GM21360 (cell line): Measurements from ENCODE around the gene PCDHGB7.
"Not testable (repeated sequence)": the region's sequence is repeated elsewhere in the genome, so short reads cannot be mapped to it uniquely, and the experiment has no call there.

Experiments used
- ATAC-seq: cut with Tn5 transposase; IDR thresholded peaks from one replicate; pipeline ENCODE4 v1.9.1; 2021; ENCODE audit warnings: mild to moderate bottlenecking, moderate library complexity; ENCODE audit not compliant: unreplicated experiment

The PCDHGB7 gene

GRCh38 chr5:141422742-141423291, 5.3 kb downstream of the PCDHGB7 start:
- ATAC-seq = no peak

DNA sequence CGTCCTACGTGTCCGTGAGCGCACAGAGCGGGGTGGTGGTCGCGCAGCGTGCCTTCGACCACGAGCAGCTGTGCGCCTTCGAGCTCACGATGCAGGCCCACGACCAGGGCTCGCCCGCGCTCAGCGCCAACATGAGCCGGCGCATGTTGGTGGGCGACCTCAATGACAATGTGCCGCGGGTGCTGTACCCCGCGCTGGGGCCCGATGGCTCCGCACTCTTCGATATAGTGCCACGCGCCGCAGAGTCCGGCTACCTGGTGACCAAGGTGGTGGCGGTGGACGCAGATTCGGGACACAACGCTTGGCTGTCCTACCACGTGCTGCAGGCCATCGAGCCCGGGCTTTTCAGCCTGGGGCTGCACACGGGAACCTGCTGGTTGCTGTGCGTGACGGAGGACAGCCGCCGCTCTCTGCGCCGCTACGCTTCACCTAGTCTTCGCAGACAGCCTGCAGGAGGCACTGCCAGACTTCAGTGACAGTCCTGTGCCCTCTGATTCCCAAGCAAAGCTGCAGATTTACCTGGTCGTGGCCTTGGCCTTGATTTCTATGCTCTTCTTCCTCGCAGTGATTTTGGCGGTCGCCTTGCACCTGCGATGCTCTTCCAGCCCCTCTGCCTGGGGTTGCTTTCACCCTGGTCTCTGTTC, 10.4 kb downstream of the PCDHGB7 start:
- no peak for ATAC-seq

DNA sequence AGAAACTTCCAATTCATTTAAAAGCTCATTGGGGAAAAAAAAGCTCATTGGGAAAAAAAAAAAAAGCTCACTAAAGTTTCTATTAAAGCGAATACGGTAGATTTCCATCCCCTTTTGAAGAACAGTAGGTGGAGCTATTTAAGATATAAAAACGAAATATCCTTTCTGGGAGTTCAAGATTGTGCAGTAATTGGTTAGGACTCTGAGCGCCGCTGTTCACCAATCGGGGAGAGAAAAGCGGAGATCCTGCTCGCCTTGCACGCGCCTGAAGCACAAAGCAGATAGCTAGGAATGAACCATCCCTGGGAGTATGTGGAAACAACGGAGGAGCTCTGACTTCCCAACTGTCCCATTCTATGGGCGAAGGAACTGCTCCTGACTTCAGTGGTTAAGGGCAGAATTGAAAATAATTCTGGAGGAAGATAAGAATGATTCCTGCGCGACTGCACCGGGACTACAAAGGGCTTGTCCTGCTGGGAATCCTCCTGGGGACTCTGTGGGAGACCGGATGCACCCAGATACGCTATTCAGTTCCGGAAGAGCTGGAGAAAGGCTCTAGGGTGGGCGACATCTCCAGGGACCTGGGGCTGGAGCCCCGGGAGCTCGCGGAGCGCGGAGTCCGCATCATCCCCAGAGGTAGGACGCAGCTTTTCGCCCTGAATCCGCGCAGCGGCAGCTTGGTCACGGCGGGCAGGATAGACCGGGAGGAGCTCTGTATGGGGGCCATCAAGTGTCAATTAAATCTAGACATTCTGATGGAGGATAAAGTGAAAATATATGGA, 13.0 kb downstream of the PCDHGB7 start, which contains the start of gene PCDHGA12:
TSS of gene PCDHGA12 (plus strand) at position 176 of the 782 bp plus-strand sequence. CDS start at position 429, 253 bp downstream.
- ATAC-seq = peak; percentile 93

DNA sequence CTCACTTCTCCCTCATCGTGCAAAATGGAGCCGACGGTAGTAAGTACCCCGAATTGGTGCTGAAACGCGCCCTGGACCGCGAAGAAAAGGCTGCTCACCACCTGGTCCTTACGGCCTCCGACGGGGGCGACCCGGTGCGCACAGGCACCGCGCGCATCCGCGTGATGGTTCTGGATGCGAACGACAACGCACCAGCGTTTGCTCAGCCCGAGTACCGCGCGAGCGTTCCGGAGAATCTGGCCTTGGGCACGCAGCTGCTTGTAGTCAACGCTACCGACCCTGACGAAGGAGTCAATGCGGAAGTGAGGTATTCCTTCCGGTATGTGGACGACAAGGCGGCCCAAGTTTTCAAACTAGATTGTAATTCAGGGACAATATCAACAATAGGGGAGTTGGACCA, 13.8 kb downstream of the PCDHGB7 start:
- peak; percentile 47 for ATAC-seq

GRCh38 chr5:141432308-141432707, 14.8 kb downstream of the PCDHGB7 start:
- ATAC-seq = not testable (repeated sequence)

- ATAC-seq = not testable (repeated sequence)
Observed at GRCh38 chr5:141432726-141433125, 15.2 kb downstream of the PCDHGB7 start.

DNA sequence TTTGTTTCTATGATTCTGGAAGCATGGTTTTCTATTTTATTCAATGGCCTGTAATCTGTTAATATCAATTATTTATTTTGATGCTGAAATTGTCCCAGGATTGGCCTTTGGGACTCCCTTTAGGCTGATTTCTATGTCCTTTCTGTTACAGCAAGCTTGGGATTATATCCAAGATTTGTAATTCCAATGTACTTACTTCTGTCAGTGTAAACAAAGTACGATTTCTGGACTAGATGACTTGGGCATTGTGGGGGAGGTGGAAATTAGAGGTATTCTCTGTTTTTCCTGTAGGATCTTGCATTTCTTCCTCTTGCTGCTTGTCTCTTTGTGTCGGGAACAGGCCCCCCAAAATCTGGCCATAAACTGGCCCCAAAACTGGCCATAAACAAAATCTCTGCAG, 16.5 kb downstream of the PCDHGB7 start:
- ATAC-seq = no peak

- ATAC-seq = no peak
Observed at GRCh38 chr5:141437221-141437620, 19.7 kb downstream of the PCDHGB7 start.

- no peak for ATAC-seq
Observed at GRCh38 chr5:141439411-141440141, 22.1 kb downstream of the PCDHGB7 start.

DNA sequence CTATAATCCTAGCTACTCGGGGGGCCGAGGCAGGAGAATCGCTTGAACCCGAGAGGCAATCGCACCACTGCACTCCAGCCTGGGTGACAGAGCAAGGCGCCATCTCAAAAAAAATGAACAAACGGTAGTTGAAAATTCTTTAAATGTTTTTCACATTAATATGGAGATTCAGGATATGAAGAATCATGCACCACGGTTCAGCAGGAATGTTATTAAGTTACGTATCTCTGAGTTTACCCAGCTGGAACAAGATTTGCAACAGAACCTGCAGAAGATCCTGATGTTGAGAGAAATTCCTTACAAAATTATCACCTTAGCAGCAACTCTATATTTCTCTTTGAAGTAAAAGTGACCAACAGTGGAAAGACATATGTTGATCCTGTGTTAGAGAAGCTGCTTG, 22.9 kb downstream of the PCDHGB7 start:
- ATAC-seq = no peak

DNA sequence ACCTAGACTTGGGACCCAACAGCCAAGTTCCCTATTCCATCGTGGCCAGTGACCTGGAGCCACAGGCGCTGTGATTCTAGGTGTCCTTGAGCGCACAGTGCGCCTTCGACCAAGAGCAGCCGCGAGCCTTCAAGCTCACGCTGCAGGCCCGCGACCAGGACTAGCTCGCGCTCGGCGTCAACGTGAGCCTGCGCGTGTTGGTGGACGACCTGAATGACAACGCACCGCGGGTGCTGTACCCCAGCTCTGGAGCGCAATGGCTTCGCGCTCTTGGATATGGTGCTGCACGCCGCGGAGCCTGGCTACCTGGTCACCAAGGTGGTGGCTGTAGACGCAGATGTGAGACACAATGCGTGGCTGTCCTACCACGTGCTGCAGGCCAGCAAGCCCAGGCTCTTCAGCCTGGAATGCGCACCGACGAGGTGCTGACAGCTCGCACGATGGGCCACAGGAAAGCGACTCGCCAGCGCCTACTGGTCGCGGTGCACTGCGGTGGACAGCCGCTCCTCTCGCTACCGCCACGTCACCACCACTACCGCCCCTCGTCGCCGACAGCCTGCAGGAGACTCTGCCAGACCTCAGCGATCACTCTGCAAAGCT, 24.2 kb downstream of the PCDHGB7 start:
- ATAC-seq = no peak

DNA sequence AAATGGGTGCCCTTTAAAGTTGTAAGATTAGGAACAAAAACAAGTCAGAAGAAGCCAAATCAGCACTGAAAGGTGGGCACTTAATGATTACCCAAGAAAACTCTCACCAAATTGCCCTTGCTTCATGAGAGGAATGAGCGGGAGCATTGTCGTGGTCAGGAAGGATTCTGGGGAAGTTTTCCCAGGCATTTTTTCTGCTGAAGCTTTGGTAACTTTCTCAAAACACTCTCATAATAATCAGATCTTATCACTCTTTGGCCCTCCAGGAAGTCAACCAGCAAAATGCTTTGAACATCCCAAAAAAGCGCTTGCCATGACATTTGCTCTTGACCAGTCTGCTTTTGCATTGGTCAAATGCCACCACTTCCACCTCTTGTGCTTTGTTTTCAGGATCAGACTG, 47.9 kb downstream of the PCDHGB7 start:
- ATAC-seq = no peak
